Fibroblast of villous mesenchyme (primary cell): Measurements from ENCODE around the gene HEATR5A. TPM values are rescaled to one million over a fixed set of nuclear protein-coding genes. Genes with fewer than 3 reads are reported as not detected.

ENCODE experiments used
- DNase-seq: peaks from one replicate; pipeline ENCODE4 v3.0.0-alpha.2; 2010; ENCODE audit warnings: low read depth
- H3K4me3 ChIP-seq: 2 replicates; pipeline ENCODE4 v1.5.1; 2011; ENCODE audit warnings: low read depth, mild to moderate bottlenecking, low read length
- CTCF ChIP-seq: IDR thresholded peaks from 2 replicates; pipeline ENCODE4 v1.5.1; 2012; ENCODE audit warnings: low read depth, mild to moderate bottlenecking, low read length; ENCODE audit not compliant: insufficient read depth
- total RNA-seq: library from RNA; depleted of rRNA; stranded (reverse); fragments of >200 nt; gene quantifications from 2 replicates; pipeline ENCODE4 v1.2.3, GENCODE V29; 2012

HEATR5A gene
- total RNA-seq, 1 donor = 87.7 TPM

- no peak for DNase-seq
- no peak overlapping the region for H3K4me3 ChIP-seq
- no peak for TF ChIP-seq CTCF
These were observed 59.3 kb downstream of the HEATR5A start for GRCh38 chr14:31360919-31361662.

- H3K4me3 ChIP-seq = no peak overlapping the region
- DNase-seq = no peak
- TF ChIP-seq CTCF = no peak
These were observed 63.1 kb downstream of the HEATR5A start for GRCh38 chr14:31357279-31357678.

GRCh38 chr14:31346097-31346496, 74.3 kb downstream of the HEATR5A start:
- no peak overlapping the region for H3K4me3 ChIP-seq
- no peak for DNase-seq
- no peak for TF ChIP-seq CTCF

- H3K4me3 ChIP-seq = no peak overlapping the region
- no peak for TF ChIP-seq CTCF
These were observed 79.1 kb downstream of the HEATR5A start for GRCh38 chr14:31341280-31341679.

GRCh38 chr14:31340297-31341063, 79.9 kb downstream of the HEATR5A start:
- no peak for DNase-seq
- TF ChIP-seq CTCF = no peak
- H3K4me3 ChIP-seq = no peak overlapping the region

More at GRCh38 chr14:31341280-31341679, 79.1 kb downstream of the HEATR5A start:
- no peak for DNase-seq

GRCh38 chr14:31339743-31340142, 80.6 kb downstream of the HEATR5A start:
- DNase-seq = no peak
- H3K4me3 ChIP-seq = no peak overlapping the region
- no peak for TF ChIP-seq CTCF
